GM18499 (cell line): Measurements from ENCODE around the gene EIF3M.

ENCODE experiments used
- ATAC-seq: cut with Tn5 transposase; IDR thresholded peaks from one replicate; pipeline ENCODE4 v1.9.1; 2021; ENCODE audit warnings: moderate number of reproducible peaks; ENCODE audit not compliant: insufficient read depth, unreplicated experiment

The EIF3M gene

GRCh38 chr11:32583459-32584271, at the start of gene EIF3M:
Gene EIF3M, plus strand, starts transcription at chr11:32583831. Its CDS starts 57 bp downstream, at chr11:32583888.
- ATAC-seq = peak; percentile 95

GRCh38 chr11:32538804-32539203, 44.8 kb upstream of the EIF3M start:
- no peak for ATAC-seq

GRCh38 chr11:32549611-32550187, 33.9 kb upstream of the EIF3M start:
- no peak for ATAC-seq

- no peak for ATAC-seq
These were observed 33.4 kb upstream of the EIF3M start for GRCh38 chr11:32550207-32550606.

GRCh38 chr11:32555091-32555490, 28.5 kb upstream of the EIF3M start:
- ATAC-seq = no peak

- no peak for ATAC-seq
These were observed 27.7 kb upstream of the EIF3M start for GRCh38 chr11:32555895-32556294.

- ATAC-seq = no peak
These were observed 21.8 kb upstream of the EIF3M start for GRCh38 chr11:32561835-32562234.

- no peak for ATAC-seq
These were observed 20.6 kb upstream of the EIF3M start for GRCh38 chr11:32562839-32563599.

GRCh38 chr11:32563600-32563959, 20.1 kb upstream of the EIF3M start:
- no peak for ATAC-seq

GRCh38 chr11:32566517-32566916, 17.1 kb upstream of the EIF3M start:
- no peak for ATAC-seq

GRCh38 chr11:32567154-32567553, 16.5 kb upstream of the EIF3M start:
- ATAC-seq = no peak

GRCh38 chr11:32569313-32569881, 14.2 kb upstream of the EIF3M start:
- ATAC-seq = no peak

GRCh38 chr11:32571039-32571438, 12.6 kb upstream of the EIF3M start:
- no peak for ATAC-seq

- no peak for ATAC-seq
These were observed 10.4 kb upstream of the EIF3M start for GRCh38 chr11:32573228-32573627.

GRCh38 chr11:32574421-32574820, 9.2 kb upstream of the EIF3M start:
- ATAC-seq = no peak

GRCh38 chr11:32575070-32575469, 8.6 kb upstream of the EIF3M start:
- ATAC-seq = no peak

- no peak for ATAC-seq
These were observed 7.2 kb upstream of the EIF3M start for GRCh38 chr11:32576456-32576855.

GRCh38 chr11:32580967-32581366, 2.7 kb upstream of the EIF3M start:
- ATAC-seq = no peak

GRCh38 chr11:32581556-32581955, 2.1 kb upstream of the EIF3M start:
- ATAC-seq = no peak

- ATAC-seq = no peak
These were observed 1.3 kb downstream of the EIF3M start for GRCh38 chr11:32584921-32585320.

GRCh38 chr11:32586576-32587190, 3.1 kb downstream of the EIF3M start:
- no peak for ATAC-seq
